ENCODE measurements around the gene HLCS.

Gene HLCS

GRCh38 chr21:36974851-36975192 lies 8.4 kb upstream of the HLCS start:
- Histone ChIP-seq H3K36me3 (ENCODE audit: low read length) (no peaks in the 10 kb centered on the region), H3K27me3 (ENCODE audit: low read length) (no peaks in the 10 kb centered on the region), H3K9me3 (ENCODE audit: insufficient read depth, low read length) (no peaks in the 10 kb centered on the region), H2AFZ (ENCODE audit: low read depth, low read length, severe bottlenecking) (no peak overlapping the region), H3K4me2 (ENCODE audit: low read depth, low read length, poor library complexity, severe bottlenecking) (no peak overlapping the region), H3K79me2 (ENCODE audit: insufficient read depth, low read length) (no peaks in the 10 kb centered on the region), H4K20me1 (ENCODE audit: low read depth, low read length) (no peaks in the 10 kb centered on the region), H3K4me3 (ENCODE audit: insufficient read depth, low read length, poor library complexity, severe bottlenecking) (no peak overlapping the region), H3K27ac (ENCODE audit: low read depth, low read length) (no peak overlapping the region), H3K9ac (ENCODE audit: low read length) (no peak overlapping the region), H3K9me2 (replicated peaks; ENCODE audit: insufficient read depth, low read length) (no peaks in the 10 kb centered on the region), H3F3A (ENCODE audit: insufficient read depth) (no peaks in the 10 kb centered on the region)
- TF ChIP-seq CTCF (IDR thresholded peaks at IDR 0.05; ENCODE audit: insufficient read depth, low read length, poor library complexity, severe bottlenecking) (no peak), EZH2phosphoT487 (conservative IDR thresholded peaks at IDR 0.05; ENCODE audit: low read length) (no peak)

GRCh38 chr21:36973986-36974850 lies 7.7 kb upstream of the HLCS start:
- H3K27ac ChIP-seq (ENCODE audit: low read depth, low read length), result no peak overlapping the region
- H3K9ac ChIP-seq (ENCODE audit: low read length), result no peak overlapping the region
- H3K4me3 ChIP-seq (ENCODE audit: insufficient read depth, low read length, poor library complexity, severe bottlenecking), result no peak overlapping the region
- no peaks in the 10 kb centered on the region for H3K36me3 ChIP-seq (ENCODE audit: low read length)
- no peaks in the 10 kb centered on the region for H4K20me1 ChIP-seq (ENCODE audit: low read depth, low read length)
- H3F3A ChIP-seq (ENCODE audit: insufficient read depth), result no peaks in the 10 kb centered on the region
- TF ChIP-seq EZH2phosphoT487 (conservative IDR thresholded peaks at IDR 0.05; ENCODE audit: low read length), result no peak
- no peak for TF ChIP-seq CTCF (IDR thresholded peaks at IDR 0.05; ENCODE audit: insufficient read depth, low read length, poor library complexity, severe bottlenecking)
- H3K9me2 ChIP-seq (replicated peaks; ENCODE audit: insufficient read depth, low read length), result no peaks in the 10 kb centered on the region
- H3K4me2 ChIP-seq (ENCODE audit: low read depth, low read length, poor library complexity, severe bottlenecking), result no peak overlapping the region
- no peaks in the 10 kb centered on the region for H3K79me2 ChIP-seq (ENCODE audit: insufficient read depth, low read length)
- H3K9me3 ChIP-seq (ENCODE audit: insufficient read depth, low read length), result no peaks in the 10 kb centered on the region
- no peaks in the 10 kb centered on the region for H3K27me3 ChIP-seq (ENCODE audit: low read length)
- no peak overlapping the region for H2AFZ ChIP-seq (ENCODE audit: low read depth, low read length, severe bottlenecking)

- Histone ChIP-seq H3K4me2 (ENCODE audit: low read depth, low read length, poor library complexity, severe bottlenecking) (no peak overlapping the region), H3K36me3 (ENCODE audit: low read length) (no peaks in the 10 kb centered on the region), H3K79me2 (ENCODE audit: insufficient read depth, low read length) (no peaks in the 10 kb centered on the region), H3K9me2 (replicated peaks; ENCODE audit: insufficient read depth, low read length) (no peaks in the 10 kb centered on the region), H3K27ac (ENCODE audit: low read depth, low read length) (no peak overlapping the region), H3F3A (ENCODE audit: insufficient read depth) (peaks cover 9% of the 10 kb centered on the region), H3K4me3 (ENCODE audit: insufficient read depth, low read length, poor library complexity, severe bottlenecking) (no peak overlapping the region), H3K9ac (ENCODE audit: low read length) (no peak overlapping the region), H3K9me3 (ENCODE audit: insufficient read depth, low read length) (no peaks in the 10 kb centered on the region), H3K27me3 (ENCODE audit: low read length) (no peaks in the 10 kb centered on the region), H2AFZ (ENCODE audit: low read depth, low read length, severe bottlenecking) (no peak overlapping the region), H4K20me1 (ENCODE audit: low read depth, low read length) (no peaks in the 10 kb centered on the region)
- TF ChIP-seq CTCF (IDR thresholded peaks at IDR 0.05; ENCODE audit: insufficient read depth, low read length, poor library complexity, severe bottlenecking), result no peak
- no peak for TF ChIP-seq EZH2phosphoT487 (conservative IDR thresholded peaks at IDR 0.05; ENCODE audit: low read length)
Measured at GRCh38 chr21:36968976-36969375, 2.5 kb upstream of the HLCS start.

Data from SU-DHL-6 (cell line).